Neural cell (in vitro differentiated cells): ENCODE results near the gene BLCAP.

Source experiments
- EP300 ChIP-seq: fragments of 450-650 bp; conservative IDR thresholded peaks from 2 replicates; pipeline ENCODE4 v1.6.1; 2014; ENCODE audit warnings: antibody characterized with exemption, mild to moderate bottlenecking, moderate library complexity; ENCODE audit not compliant: poor library complexity, severe bottlenecking
- EZH2 ChIP-seq: fragments of 200-600, 300-800 bp; shearing (Covaris generic), sonication (generic); IDR thresholded peaks from 2 replicates; pipeline ENCODE4 v1.6.1; 2014; ENCODE audit warnings: antibody characterized with exemption, low read length, borderline replicate concordance, mild to moderate bottlenecking; ENCODE audit not compliant: insufficient read depth, poor library complexity, severe bottlenecking
- MXI1 ChIP-seq: fragments of 450-650 bp; conservative IDR thresholded peaks from 2 replicates; pipeline ENCODE4 v1.6.1; 2014; ENCODE audit warnings: antibody characterized with exemption, mild to moderate bottlenecking; ENCODE audit not compliant: poor library complexity, severe bottlenecking
- POLR2AphosphoS5 ChIP-seq: IDR thresholded peaks from 2 replicates; pipeline ENCODE4 v1.6.1; 2012
- RAD21 ChIP-seq: fragments of 450-650 bp; conservative IDR thresholded peaks from 2 replicates; pipeline ENCODE4 v1.6.1; 2014; ENCODE audit warnings: antibody characterized with exemption, mild to moderate bottlenecking, moderate library complexity
- TAF1 ChIP-seq: IDR thresholded peaks from 2 replicates; pipeline ENCODE4 v1.6.1; 2012; ENCODE audit warnings: low read depth
- TF ChIP-seq, protein P1 (sequence below): fragments of 450-650 bp; IDR thresholded peaks from 2 replicates; pipeline ENCODE4 v1.5.1; 2014; ENCODE audit warnings: antibody characterized with exemption, mild to moderate bottlenecking, moderate library complexity; ENCODE audit not compliant: poor library complexity, severe bottlenecking
- TF ChIP-seq, protein P2 (sequence below): IDR thresholded peaks from 2 replicates; pipeline ENCODE4 v1.6.1; 2012; ENCODE audit warnings: borderline replicate concordance

DNA sequence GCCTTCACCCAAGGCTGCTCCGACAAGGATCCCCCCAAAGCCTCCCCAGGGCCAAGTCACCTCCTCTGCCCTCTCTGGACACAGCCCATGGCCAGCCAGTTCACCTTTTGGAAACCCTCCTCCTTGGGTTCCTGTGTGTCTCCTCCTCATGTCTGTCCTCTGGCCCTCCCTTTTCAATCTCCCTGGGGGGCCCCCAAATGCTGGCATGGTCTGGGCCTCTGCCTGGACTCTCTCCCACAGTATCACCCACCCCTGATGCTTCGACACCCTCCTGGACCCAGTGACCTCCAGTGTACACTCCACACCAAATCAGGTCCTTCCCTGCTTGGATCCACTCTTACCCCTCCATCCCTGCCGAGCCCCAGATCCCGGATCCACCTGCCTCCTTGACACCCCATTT lies 53.3 kb downstream of the BLCAP start:
- TF ChIP-seq, protein P1, sequence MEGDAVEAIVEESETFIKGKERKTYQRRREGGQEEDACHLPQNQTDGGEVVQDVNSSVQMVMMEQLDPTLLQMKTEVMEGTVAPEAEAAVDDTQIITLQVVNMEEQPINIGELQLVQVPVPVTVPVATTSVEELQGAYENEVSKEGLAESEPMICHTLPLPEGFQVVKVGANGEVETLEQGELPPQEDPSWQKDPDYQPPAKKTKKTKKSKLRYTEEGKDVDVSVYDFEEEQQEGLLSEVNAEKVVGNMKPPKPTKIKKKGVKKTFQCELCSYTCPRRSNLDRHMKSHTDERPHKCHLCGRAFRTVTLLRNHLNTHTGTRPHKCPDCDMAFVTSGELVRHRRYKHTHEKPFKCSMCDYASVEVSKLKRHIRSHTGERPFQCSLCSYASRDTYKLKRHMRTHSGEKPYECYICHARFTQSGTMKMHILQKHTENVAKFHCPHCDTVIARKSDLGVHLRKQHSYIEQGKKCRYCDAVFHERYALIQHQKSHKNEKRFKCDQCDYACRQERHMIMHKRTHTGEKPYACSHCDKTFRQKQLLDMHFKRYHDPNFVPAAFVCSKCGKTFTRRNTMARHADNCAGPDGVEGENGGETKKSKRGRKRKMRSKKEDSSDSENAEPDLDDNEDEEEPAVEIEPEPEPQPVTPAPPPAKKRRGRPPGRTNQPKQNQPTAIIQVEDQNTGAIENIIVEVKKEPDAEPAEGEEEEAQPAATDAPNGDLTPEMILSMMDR: no peak
- TF ChIP-seq, protein P2, sequence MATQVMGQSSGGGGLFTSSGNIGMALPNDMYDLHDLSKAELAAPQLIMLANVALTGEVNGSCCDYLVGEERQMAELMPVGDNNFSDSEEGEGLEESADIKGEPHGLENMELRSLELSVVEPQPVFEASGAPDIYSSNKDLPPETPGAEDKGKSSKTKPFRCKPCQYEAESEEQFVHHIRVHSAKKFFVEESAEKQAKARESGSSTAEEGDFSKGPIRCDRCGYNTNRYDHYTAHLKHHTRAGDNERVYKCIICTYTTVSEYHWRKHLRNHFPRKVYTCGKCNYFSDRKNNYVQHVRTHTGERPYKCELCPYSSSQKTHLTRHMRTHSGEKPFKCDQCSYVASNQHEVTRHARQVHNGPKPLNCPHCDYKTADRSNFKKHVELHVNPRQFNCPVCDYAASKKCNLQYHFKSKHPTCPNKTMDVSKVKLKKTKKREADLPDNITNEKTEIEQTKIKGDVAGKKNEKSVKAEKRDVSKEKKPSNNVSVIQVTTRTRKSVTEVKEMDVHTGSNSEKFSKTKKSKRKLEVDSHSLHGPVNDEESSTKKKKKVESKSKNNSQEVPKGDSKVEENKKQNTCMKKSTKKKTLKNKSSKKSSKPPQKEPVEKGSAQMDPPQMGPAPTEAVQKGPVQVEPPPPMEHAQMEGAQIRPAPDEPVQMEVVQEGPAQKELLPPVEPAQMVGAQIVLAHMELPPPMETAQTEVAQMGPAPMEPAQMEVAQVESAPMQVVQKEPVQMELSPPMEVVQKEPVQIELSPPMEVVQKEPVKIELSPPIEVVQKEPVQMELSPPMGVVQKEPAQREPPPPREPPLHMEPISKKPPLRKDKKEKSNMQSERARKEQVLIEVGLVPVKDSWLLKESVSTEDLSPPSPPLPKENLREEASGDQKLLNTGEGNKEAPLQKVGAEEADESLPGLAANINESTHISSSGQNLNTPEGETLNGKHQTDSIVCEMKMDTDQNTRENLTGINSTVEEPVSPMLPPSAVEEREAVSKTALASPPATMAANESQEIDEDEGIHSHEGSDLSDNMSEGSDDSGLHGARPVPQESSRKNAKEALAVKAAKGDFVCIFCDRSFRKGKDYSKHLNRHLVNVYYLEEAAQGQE: no peak
- TF ChIP-seq EP300 (no peak), EZH2 (no peak), TAF1 (no peak), POLR2AphosphoS5 (no peak), MXI1 (no peak), RAD21 (no peak)
